HG02588 (cell line): Measurements from ENCODE around the gene AFAP1L2.

Source experiments
- ATAC-seq: cut with Tn5 transposase; IDR thresholded peaks from one replicate; pipeline ENCODE4 v1.9.1; 2021; ENCODE audit warnings: mild to moderate bottlenecking, moderate library complexity; ENCODE audit not compliant: unreplicated experiment

Gene AFAP1L2

GRCh38 chr10:114316744-114317143 lies 87.6 kb downstream of the AFAP1L2 start:
- ATAC-seq, result no peak

- ATAC-seq, result no peak
Measured at GRCh38 chr10:114315566-114316420, 88.5 kb downstream of the AFAP1L2 start.

GRCh38 chr10:114313866-114314265 lies 90.4 kb downstream of the AFAP1L2 start:
- ATAC-seq, result no peak

- ATAC-seq, result no peak
Measured at GRCh38 chr10:114313139-114313538, 91.2 kb downstream of the AFAP1L2 start.

- ATAC-seq, result no peak
Measured at GRCh38 chr10:114311496-114312209, 92.6 kb downstream of the AFAP1L2 start.

- no peak for ATAC-seq
Measured at GRCh38 chr10:114311023-114311422, 93.3 kb downstream of the AFAP1L2 start.

- ATAC-seq, result no peak
Measured at GRCh38 chr10:114310346-114310745, 94.0 kb downstream of the AFAP1L2 start.

GRCh38 chr10:114309364-114309651 lies 95.0 kb downstream of the AFAP1L2 start:
- no peak for ATAC-seq

GRCh38 chr10:114308531-114309363 lies 95.6 kb downstream of the AFAP1L2 start:
- ATAC-seq, result no peak

GRCh38 chr10:114307731-114308130 lies 96.6 kb downstream of the AFAP1L2 start:
- no peak for ATAC-seq

GRCh38 chr10:114306116-114306973 lies 98.0 kb downstream of the AFAP1L2 start:
- ATAC-seq, result no peak

GRCh38 chr10:114305521-114305925 lies 98.8 kb downstream of the AFAP1L2 start:
- no peak for ATAC-seq

- ATAC-seq, result peak; percentile 45
Measured at GRCh38 chr10:114304571-114305421, 99.5 kb downstream of the AFAP1L2 start.

- peak; percentile 81 for ATAC-seq
Measured at GRCh38 chr10:114304017-114304570, 100.2 kb downstream of the AFAP1L2 start.

GRCh38 chr10:114303556-114303955 lies 100.7 kb downstream of the AFAP1L2 start:
- no peak for ATAC-seq

GRCh38 chr10:114301951-114302710 lies 102.2 kb downstream of the AFAP1L2 start:
- no peak for ATAC-seq

- ATAC-seq, result no peak
Measured at GRCh38 chr10:114301177-114301576, 103.1 kb downstream of the AFAP1L2 start.

GRCh38 chr10:114300036-114300645 lies 104.2 kb downstream of the AFAP1L2 start:
- no peak for ATAC-seq
